IMR-90 (cell line): ENCODE measurements around the gene TPM3. TPM values are rescaled to one million over a fixed set of nuclear protein-coding genes. Genes with fewer than 3 reads are reported as not detected.

ENCODE experiments used
- ATAC-seq: fragments of 200-7000 bp; cut with Tn5 transposase; 2 replicates; pipeline ENCODE4 v1.9.1; 2020; ENCODE audit warnings: low read depth, mild to moderate bottlenecking, moderate library complexity
- BruUV-seq: library from RNA; stranded (reverse); fragments of 400-500 nt; replicated peaks from 2 replicates; lab custom pipeline; 2021; lab: Mats Ljungman, UMichigan
- CTCF ChIA-PET: fragments of 300-600 bp; formaldehyde crosslinking; extraction: SDS; loops from one replicate; lab custom pipeline; 2021; ENCODE audit warnings: antibody characterized with exemption; lab: Yijun Ruan, JAX
- POLR2A ChIA-PET: fragments of 300-600 bp; sonication (Branson Sonifier 250); formaldehyde crosslinking; loops from one replicate; lab custom pipeline; 2022; ENCODE audit warnings: antibody characterized with exemption; ENCODE audit not compliant: unreplicated experiment; lab: Charles Lee
- DNase-seq: peaks from one replicate; pipeline ENCODE4 v3.0.0; 2013
- H2AFZ ChIP-seq: replicated peaks from 2 replicates; pipeline ENCODE3; 2013; ENCODE audit warnings: low read length, mild to moderate bottlenecking; ENCODE audit not compliant: poor library complexity
- H2AK5ac ChIP-seq: 2 replicates; pipeline ENCODE4 v1.6.1; 2013; ENCODE audit warnings: low read depth, low read length, inconsistent platforms
- H2AK9ac ChIP-seq: replicated peaks from 2 replicates; pipeline ENCODE3; 2013; ENCODE audit warnings: mild to moderate bottlenecking, low read depth, low read length, moderate library complexity; ENCODE audit not compliant: poor library complexity
- H2BK120ac ChIP-seq: 2 replicates; pipeline ENCODE4 v1.6.1; 2013; ENCODE audit warnings: low read depth, low read length, inconsistent platforms
- H2BK15ac ChIP-seq: 3 replicates; pipeline ENCODE4 v1.6.1; 2013; ENCODE audit warnings: low read depth, low read length, inconsistent platforms
- H2BK20ac ChIP-seq: 2 replicates; pipeline ENCODE4 v1.6.1; 2013; ENCODE audit warnings: low read depth, mild to moderate bottlenecking, inconsistent platforms, low read length, moderate library complexity
- H2BK5ac ChIP-seq: 2 replicates; pipeline ENCODE4 v1.6.1; 2013; ENCODE audit warnings: mild to moderate bottlenecking, low read depth, low read length, inconsistent platforms; ENCODE audit not compliant: poor library complexity, severe bottlenecking
- H3K14ac ChIP-seq: replicated peaks from 2 replicates; pipeline ENCODE4 v1.6.1; 2013; ENCODE audit warnings: low read depth, low read length, inconsistent platforms
- H3K18ac ChIP-seq: 2 replicates; pipeline ENCODE4 v1.6.1; 2013; ENCODE audit warnings: low read depth, low read length, control low read depth
- H3K23ac ChIP-seq: 2 replicates; pipeline ENCODE4 v1.6.1; 2013; ENCODE audit warnings: low read depth, low read length, inconsistent platforms
- H3K27ac ChIP-seq: 2 replicates; pipeline ENCODE4 v1.5.1; 2013; ENCODE audit warnings: mild to moderate bottlenecking, control low read depth, low read length; ENCODE audit not compliant: insufficient read depth
- H3K27me3 ChIP-seq: 2 replicates; pipeline ENCODE4 v1.6.1; 2013; ENCODE audit warnings: low read length; ENCODE audit not compliant: control insufficient read depth, insufficient read depth
- H3K36me3 ChIP-seq: 2 replicates; pipeline ENCODE4 v1.6.1; 2013; ENCODE audit warnings: low read length, mixed read lengths; ENCODE audit not compliant: control insufficient read depth, insufficient read depth
- H3K4ac ChIP-seq: 2 replicates; pipeline ENCODE4 v1.6.1; 2013; ENCODE audit warnings: low read depth, low read length, inconsistent platforms
- H3K4me1 ChIP-seq: 2 replicates; pipeline ENCODE4 v1.6.1; 2013; ENCODE audit warnings: low read length, mixed read lengths; ENCODE audit not compliant: control insufficient read depth, insufficient read depth
- H3K4me2 ChIP-seq: 2 replicates; pipeline ENCODE4 v1.6.1; 2013; ENCODE audit warnings: low read depth, mild to moderate bottlenecking, control low read depth, low read length, moderate library complexity
- H3K4me3 ChIP-seq: 2 replicates; pipeline ENCODE4 v1.5.1; 2013; ENCODE audit warnings: low read depth, mild to moderate bottlenecking, control low read depth, low read length, moderate library complexity; ENCODE audit not compliant: insufficient read depth
- H3K56ac ChIP-seq: 2 replicates; pipeline ENCODE4 v1.6.1; 2013; ENCODE audit warnings: low read length, inconsistent platforms; ENCODE audit not compliant: insufficient read depth; ENCODE audit errors: extremely low read depth
- H3K79me1 ChIP-seq, 2 experiments: 2 replicates each; pipeline ENCODE4 v1.6.1; 2013; ENCODE audit warnings: low read length in 2 of 2, inconsistent platforms in 1 of 2, low read depth in 1 of 2
- H3K9ac ChIP-seq: 2 replicates; pipeline ENCODE4 v1.6.1; 2013; ENCODE audit warnings: low read depth, low read length, control low read depth
- H3K9me1 ChIP-seq: 2 replicates; pipeline ENCODE4 v1.6.1; 2013; ENCODE audit warnings: low read length, inconsistent platforms; ENCODE audit not compliant: insufficient read depth
- H3K9me3 ChIP-seq: 2 replicates; pipeline ENCODE4 v1.6.1; 2013; ENCODE audit warnings: low read length; ENCODE audit not compliant: control insufficient read depth, insufficient read depth
- H4K20me1 ChIP-seq: 2 replicates; pipeline ENCODE4 v1.6.1; 2013; ENCODE audit warnings: low read length, inconsistent platforms; ENCODE audit not compliant: insufficient read depth
- H4K5ac ChIP-seq: 2 replicates; pipeline ENCODE4 v1.6.1; 2013; ENCODE audit warnings: mild to moderate bottlenecking, low read depth, low read length, control low read depth
- H4K8ac ChIP-seq, 2 experiments: 2 replicates each; pipeline ENCODE4 v1.6.1; 2013; ENCODE audit warnings: low read depth in 2 of 2, low read length in 2 of 2, control low read depth in 1 of 2, inconsistent platforms in 1 of 2
- H4K91ac ChIP-seq: 2 replicates; pipeline ENCODE4 v1.6.1; 2013; ENCODE audit warnings: low read depth, low read length, inconsistent platforms; ENCODE audit not compliant: insufficient read depth
- BHLHE40 ChIP-seq: fragments of 150-350 bp; IDR thresholded peaks from 2 replicates; pipeline ENCODE4 v1.6.1; 2016; ENCODE audit warnings: mild to moderate bottlenecking, low read depth, low read length
- CEBPB ChIP-seq: IDR thresholded peaks from 2 replicates; pipeline ENCODE4 v1.6.1; 2012; ENCODE audit warnings: low read depth, low read length, improper control_type of control experiment
- CHD1 ChIP-seq: IDR thresholded peaks from 2 replicates; pipeline ENCODE4 v1.6.1; 2012; ENCODE audit warnings: low read depth, low read length, improper control_type of control experiment
- CTCF ChIP-seq: conservative IDR thresholded peaks from 2 replicates; pipeline ENCODE4 v1.5.1; 2012; ENCODE audit warnings: mild to moderate bottlenecking, low read depth, low read length, improper control_type of control experiment
- ELK1 ChIP-seq: fragments of 150-350 bp; IDR thresholded peaks from 2 replicates; pipeline ENCODE4 v1.6.1; 2016; ENCODE audit warnings: low read depth, mild to moderate bottlenecking, low read length, moderate library complexity, borderline replicate concordance
- FOS ChIP-seq: fragments of 150-350 bp; IDR thresholded peaks from 2 replicates; pipeline ENCODE4 v1.6.1; 2016; ENCODE audit warnings: low read depth, low read length
- MAFK ChIP-seq: IDR thresholded peaks from 2 replicates; pipeline ENCODE4 v1.6.1; 2012; ENCODE audit warnings: low read depth, low read length, improper control_type of control experiment
- MAZ ChIP-seq: IDR thresholded peaks from 2 replicates; pipeline ENCODE4 v1.6.1; 2012; ENCODE audit warnings: low read depth, mild to moderate bottlenecking, low read length, improper control_type of control experiment, moderate library complexity, borderline replicate concordance
- MXI1 ChIP-seq: IDR thresholded peaks from 2 replicates; pipeline ENCODE4 v1.6.1; 2012; ENCODE audit warnings: low read depth, mild to moderate bottlenecking, low read length, moderate library complexity, borderline replicate concordance
- NFE2L2 ChIP-seq: fragments of 150-350 bp; IDR thresholded peaks from 2 replicates; pipeline ENCODE4 v1.6.1; 2016; ENCODE audit warnings: low read depth, mild to moderate bottlenecking, low read length
- POLR2A ChIP-seq: IDR thresholded peaks from 2 replicates; pipeline ENCODE4 v1.6.1; 2012; ENCODE audit warnings: mild to moderate bottlenecking, low read depth, low read length
- RAD21 ChIP-seq: IDR thresholded peaks from 2 replicates; pipeline ENCODE4 v1.6.1; 2012; ENCODE audit warnings: low read length, improper control_type of control experiment
- RCOR1 ChIP-seq: IDR thresholded peaks from 2 replicates; pipeline ENCODE4 v1.6.1; 2012; ENCODE audit warnings: mild to moderate bottlenecking, low read length, improper control_type of control experiment; ENCODE audit not compliant: insufficient replicate concordance
- RFX5 ChIP-seq: IDR thresholded peaks from 2 replicates; pipeline ENCODE4 v1.8.0; 2012; ENCODE audit warnings: low read depth, mild to moderate bottlenecking, low read length, moderate library complexity
- SMC3 ChIP-seq: fragments of 150-350 bp; IDR thresholded peaks from 2 replicates; pipeline ENCODE4 v1.6.1; 2016; ENCODE audit warnings: low read depth, mild to moderate bottlenecking, antibody characterized with exemption, low read length, moderate library complexity
- WGBS, 2 experiments: methylation state at CpG; one replicate each; pipeline versions ENCODE4 v1.1.5 to v1.1.7; 2013; ENCODE audit warnings: missing lambda C conversion rate in 2 of 2; ENCODE audit not compliant: insufficient read length in 1 of 2; ENCODE audit errors: extremely low coverage in 2 of 2; 5-methylcytosine and 5-hydroxymethylcytosine counted together
- dilution Hi-C: fragments of 300-500 bp; cut with HindIII; formaldehyde crosslinking; loops from one replicate; pipeline ENCODE4 v1.14.3; 2018; ENCODE audit warnings: low sequenced_read_pairs; ENCODE audit not compliant: unreplicated experiment
- in situ Hi-C: fragments of 300-500 bp; cut with MboI; formaldehyde crosslinking; loops from 3 replicates; pipeline ENCODE4 v1.14.3; 2019; ENCODE audit warnings: low sequenced_read_pairs, inconsistent platforms, mixed read lengths
- intact Hi-C: fragments of 100-400 bp; cut with micrococcal nuclease; formaldehyde crosslinking; loops from 2 replicates; pipeline ENCODE4 v1.10.0; 2022
- polyA plus RNA-seq, 3 experiments: library from polyadenylated mRNA; depleted of rRNA; stranded (reverse); fragments of >200 nt; gene quantifications; 2 replicates each; pipeline ENCODE4 v1.2.3, GENCODE V29; 2012; ENCODE audit warnings: low replicate concordance in 1 of 3
- total RNA-seq: library from RNA; depleted of rRNA; stranded (reverse); fragments of >200 nt; gene quantifications from 2 replicates; pipeline ENCODE4 v1.2.3, GENCODE V29; 2012
- TF ChIP-seq, protein P1 (sequence below): fragments of 150-350 bp; IDR thresholded peaks from 2 replicates; pipeline ENCODE4 v1.6.1; 2017; ENCODE audit warnings: mild to moderate bottlenecking, antibody characterized with exemption, low read length, low read depth

Gene TPM3
- total and polyA plus RNA-seq, 2 of the 4 experiments (the other 2 are of a cell fraction): 438 to 530 TPM

- Histone ChIP-seq H3K79me1 (peaks cover 16 to 52% of the 10 kb centered on the region in 2 experiments), H3K4me3 (no peak overlapping the region), H3K27ac (no peak overlapping the region), H4K5ac (no peak overlapping the region), H2AFZ (no peak overlapping the region), H3K9me3 (no peaks in the 10 kb centered on the region), H3K56ac (no peak overlapping the region), H3K14ac (no peak overlapping the region), H3K36me3 (peaks cover 28% of the 10 kb centered on the region), H2BK120ac (no peak overlapping the region), H2BK5ac (no peak overlapping the region), H4K91ac (no peak overlapping the region), H2BK15ac (no peak overlapping the region), H4K20me1 (peaks cover 55% of the 10 kb centered on the region), H2AK9ac (no peak overlapping the region), H3K4ac (no peak overlapping the region), H2AK5ac (no peak overlapping the region), H3K23ac (0 out of 2 replicates have a peak overlapping the region, but pooled peaks have one; percentile 2), H4K8ac (no peak overlapping the region), H2BK20ac (no peak overlapping the region), H3K18ac (no peak overlapping the region), H3K9me1 (0 out of 2 replicates have a peak, but pooled peaks cover 2% of the 10 kb centered on the region), H3K27me3 (no peaks in the 10 kb centered on the region), H3K4me1 (no peaks in the 10 kb centered on the region; the same call in 1 of the 2 replicates), H3K4me2 (peak overlapping the region; percentile 20; the same call in 1 of the 2 replicates), H3K9ac (no peak overlapping the region; the same call in 1 of the 2 replicates)
- ATAC-seq (no peak), DNase-seq (no peak)
- CTCF ChIA-PET: interaction anchor here (1.2 kb wide), 1 partner anchor 23 kb away, joined by 3 read pairs; no protein-coding TSS in a partner anchor
- no TSS peak for BruUV-seq
- whole genome bisulfite sequencing, 2 experiments: no CpG with 5 or more reads among the region's 1 CpG
- dilution Hi-C loops: no loop called here
- TF ChIP-seq FOS (no peak), MAZ (no peak), RCOR1 (no peak), BHLHE40 (no peak), CHD1 (no peak), SMC3 (no peak), ELK1 (no peak), NFE2L2 (no peak), CEBPB (no peak), MAFK (no peak), CTCF (no peak), RFX5 (no peak), POLR2A (no peak), RAD21 (no peak), MXI1 (no peak)
- TF ChIP-seq, protein P1, sequence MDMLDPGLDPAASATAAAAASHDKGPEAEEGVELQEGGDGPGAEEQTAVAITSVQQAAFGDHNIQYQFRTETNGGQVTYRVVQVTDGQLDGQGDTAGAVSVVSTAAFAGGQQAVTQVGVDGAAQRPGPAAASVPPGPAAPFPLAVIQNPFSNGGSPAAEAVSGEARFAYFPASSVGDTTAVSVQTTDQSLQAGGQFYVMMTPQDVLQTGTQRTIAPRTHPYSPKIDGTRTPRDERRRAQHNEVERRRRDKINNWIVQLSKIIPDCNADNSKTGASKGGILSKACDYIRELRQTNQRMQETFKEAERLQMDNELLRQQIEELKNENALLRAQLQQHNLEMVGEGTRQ: no peak
- in situ Hi-C loops: no loop called here
- POLR2A ChIA-PET: interaction anchor here (0.7 kb wide), 1 partner anchor 247 kb away, joined by 3 read pairs; no protein-coding TSS in a partner anchor
- intact Hi-C loops: loop anchor here (5.0 kb wide), 1 partner anchor 34 kb away; no protein-coding TSS in a partner anchor
Observed at GRCh38 chr1:154222918-154223317, 31.0 kb upstream of the TPM3 start.
